ENCODE data around the gene ASTN2.

DNA sequence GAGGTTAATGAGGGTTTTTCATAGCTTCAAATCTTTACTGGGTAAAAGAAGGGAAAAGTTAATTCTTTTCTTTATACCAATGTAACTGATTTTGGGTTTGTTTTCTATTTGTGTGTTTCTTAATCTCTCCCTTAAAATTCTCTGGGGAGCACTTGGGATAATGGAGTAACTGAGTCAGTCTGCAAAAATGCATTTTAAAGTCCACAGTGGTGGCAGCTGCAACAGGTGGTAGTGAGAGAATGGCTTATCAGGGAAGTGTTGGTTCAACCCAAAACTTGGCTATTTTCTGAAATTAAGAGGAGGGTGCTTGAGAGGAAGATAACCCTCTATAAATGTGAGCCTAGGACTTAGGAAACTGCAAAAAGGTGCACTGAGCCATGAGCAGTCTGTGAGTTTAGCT is 39.9 kb upstream of the ASTN2 start:
- TF ChIP-seq, protein P1, sequence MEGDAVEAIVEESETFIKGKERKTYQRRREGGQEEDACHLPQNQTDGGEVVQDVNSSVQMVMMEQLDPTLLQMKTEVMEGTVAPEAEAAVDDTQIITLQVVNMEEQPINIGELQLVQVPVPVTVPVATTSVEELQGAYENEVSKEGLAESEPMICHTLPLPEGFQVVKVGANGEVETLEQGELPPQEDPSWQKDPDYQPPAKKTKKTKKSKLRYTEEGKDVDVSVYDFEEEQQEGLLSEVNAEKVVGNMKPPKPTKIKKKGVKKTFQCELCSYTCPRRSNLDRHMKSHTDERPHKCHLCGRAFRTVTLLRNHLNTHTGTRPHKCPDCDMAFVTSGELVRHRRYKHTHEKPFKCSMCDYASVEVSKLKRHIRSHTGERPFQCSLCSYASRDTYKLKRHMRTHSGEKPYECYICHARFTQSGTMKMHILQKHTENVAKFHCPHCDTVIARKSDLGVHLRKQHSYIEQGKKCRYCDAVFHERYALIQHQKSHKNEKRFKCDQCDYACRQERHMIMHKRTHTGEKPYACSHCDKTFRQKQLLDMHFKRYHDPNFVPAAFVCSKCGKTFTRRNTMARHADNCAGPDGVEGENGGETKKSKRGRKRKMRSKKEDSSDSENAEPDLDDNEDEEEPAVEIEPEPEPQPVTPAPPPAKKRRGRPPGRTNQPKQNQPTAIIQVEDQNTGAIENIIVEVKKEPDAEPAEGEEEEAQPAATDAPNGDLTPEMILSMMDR (IDR thresholded peaks at IDR 0.05; ENCODE audit: low read length): no peak
- no peak for TF ChIP-seq EZH2phosphoT487 (IDR thresholded peaks at IDR 0.05; ENCODE audit: low read length)

All from MM.1S (cell line).